Measurements from ENCODE around the gene TUBGCP6.

Gene TUBGCP6

GRCh38 chr22:50266994-50267393, 22.2 kb upstream of the TUBGCP6 start:
- DNase-seq (ENCODE audit: low read depth in 2 of 3, low spot score in 2 of 3) = no peak

- DNase-seq (ENCODE audit: low read depth in 2 of 3, low spot score in 2 of 3) = no peak
Measured at GRCh38 chr22:50264946-50265669, 20.3 kb upstream of the TUBGCP6 start.

GRCh38 chr22:50264104-50264745, 19.4 kb upstream of the TUBGCP6 start:
- DNase-seq (ENCODE audit: low read depth in 2 of 3, low spot score in 2 of 3) = no peak

- no peak for DNase-seq (ENCODE audit: low read depth in 2 of 3, low spot score in 2 of 3)
Measured at GRCh38 chr22:50262973-50263617, 18.3 kb upstream of the TUBGCP6 start.

- no peak for DNase-seq (ENCODE audit: low read depth in 2 of 3, low spot score in 2 of 3)
Measured at GRCh38 chr22:50262460-50262911, 17.7 kb upstream of the TUBGCP6 start.

- DNase-seq (ENCODE audit: low read depth in 2 of 3, low spot score in 2 of 3) = no peak
Measured at GRCh38 chr22:50261615-50262459, 17.0 kb upstream of the TUBGCP6 start, which contains the start of gene MAPK12. Gene MAPK12 (minus strand): TSS chr22:50261683. CDS start chr22:50261509, 174 bp downstream.

GRCh38 chr22:50260801-50261614, 16.2 kb upstream of the TUBGCP6 start:
- no peak for DNase-seq (ENCODE audit: low read depth in 2 of 3, low spot score in 2 of 3)

- no peak for DNase-seq (ENCODE audit: low read depth in 2 of 3, low spot score in 2 of 3)
Measured at GRCh38 chr22:50260434-50260800, 15.6 kb upstream of the TUBGCP6 start.

GRCh38 chr22:50259302-50259701, 14.5 kb upstream of the TUBGCP6 start:
- DNase-seq (ENCODE audit: low read depth in 2 of 3, low spot score in 2 of 3) = no peak

GRCh38 chr22:50258361-50259292, 13.8 kb upstream of the TUBGCP6 start:
- DNase-seq (ENCODE audit: low read depth in 2 of 3, low spot score in 2 of 3) = no peak

- no peak for DNase-seq (ENCODE audit: low read depth in 2 of 3, low spot score in 2 of 3)
Measured at GRCh38 chr22:50257451-50258360, 12.9 kb upstream of the TUBGCP6 start.

- DNase-seq (ENCODE audit: low read depth in 2 of 3, low spot score in 2 of 3) = no peak
Measured at GRCh38 chr22:50257041-50257440, 12.2 kb upstream of the TUBGCP6 start.

GRCh38 chr22:50256258-50256862, 11.5 kb upstream of the TUBGCP6 start:
- DNase-seq (ENCODE audit: low read depth in 2 of 3, low spot score in 2 of 3) = no peak

GRCh38 chr22:50255607-50256006, 10.8 kb upstream of the TUBGCP6 start:
- DNase-seq (ENCODE audit: low read depth in 2 of 3, low spot score in 2 of 3) = no peak

GRCh38 chr22:50255099-50255498, 10.3 kb upstream of the TUBGCP6 start:
- no peak for DNase-seq (ENCODE audit: low read depth in 2 of 3, low spot score in 2 of 3)

GRCh38 chr22:50253941-50254340, 9.1 kb upstream of the TUBGCP6 start:
- no peak for DNase-seq (ENCODE audit: low read depth in 2 of 3, low spot score in 2 of 3)

- DNase-seq (ENCODE audit: low read depth in 2 of 3, low spot score in 2 of 3) = no peak
Measured at GRCh38 chr22:50253046-50253915, 8.5 kb upstream of the TUBGCP6 start.
